Testis (tissue), 3 donors: Measurements from ENCODE around the gene PRR29. TPM values are rescaled to one million over a fixed set of nuclear protein-coding genes. Genes with fewer than 3 reads are reported as not detected.

Experiments used
- DNase-seq: peaks from one replicate; pipeline ENCODE4 v3.0.0-alpha.2; 2019
- H3K27ac ChIP-seq, 2 donors: fragments of 200-600 bp; sonication (generic); one replicate each; pipeline ENCODE4 v1.5.1; 2019
- H3K27me3 ChIP-seq: fragments of 200-600 bp; sonication (generic); one replicate; pipeline ENCODE4 v1.5.1; 2019
- H3K36me3 ChIP-seq: fragments of 200-600 bp; sonication (generic); one replicate; pipeline ENCODE4 v1.5.1; 2017; ENCODE audit warnings: low read depth; ENCODE audit errors: missing control alignments
- H3K4me1 ChIP-seq: fragments of 200-600 bp; sonication (generic); one replicate; pipeline ENCODE4 v1.5.1; 2019
- H3K4me3 ChIP-seq, 2 donors: fragments of 200-600 bp; sonication (generic); one replicate each; pipeline ENCODE4 v1.5.1; 2017 to 2019
- H3K9me3 ChIP-seq: fragments of 200-600 bp; sonication (generic); one replicate; pipeline ENCODE4 v1.5.1; 2017
- CTCF ChIP-seq, 3 experiments: fragments of 450-650 bp in 2 of 3; fragments of 200-600 bp in 1 of 3; sonication (generic) in 1 of 3; IDR thresholded peaks; one replicate each; pipeline ENCODE4 v1.5.1; 2016 to 2019; ENCODE audit warnings: antibody characterized with exemption in 3 of 3, mild to moderate bottlenecking in 2 of 3, moderate library complexity in 1 of 3
- POLR2A ChIP-seq: fragments of 450-650 bp; IDR thresholded peaks from one replicate; pipeline ENCODE4 v1.6.1; 2017; ENCODE audit warnings: antibody characterized with exemption, mild to moderate bottlenecking, moderate library complexity
- WGBS, 2 donors: methylation state at CpG; one replicate each; pipeline ENCODE4 v1.1.5; 2018; 5-methylcytosine and 5-hydroxymethylcytosine counted together
- intact Hi-C: fragments of 100-400 bp; cut with DNase I; formaldehyde crosslinking; loops from one replicate; pipeline ENCODE4 v1.15.1; 2023; ENCODE audit warnings: low total_unique reads
- polyA plus RNA-seq: library from polyadenylated mRNA; stranded (reverse); fragments of 350-450 nt; fragmentation: Illumina TruSeq; extraction: RNeasy Lipid Tissue Mini Kit (QIAGEN cat#74804); gene quantifications from one replicate; pipeline ENCODE4 v1.2.3, GENCODE V29; 2014; ENCODE audit warnings: low read depth, low replicate concordance; ENCODE audit not compliant: insufficient read depth
- total RNA-seq, 2 donors: library from RNA; depleted of rRNA; stranded (reverse); fragments of >200 nt; gene quantifications; one replicate each; pipeline ENCODE4 v1.2.3, GENCODE V29; 2016

The PRR29 gene
- total and polyA plus RNA-seq, 3 donors from 2014 or later = 8.6 to 21.8 (median 12.2) TPM

- H3K27ac ChIP-seq = no peak overlapping the region
- H3K4me1 ChIP-seq = peaks cover 3% of the 10 kb centered on the region
- H3K36me3 ChIP-seq = no peaks in the 10 kb centered on the region
- intact Hi-C loops = no loop called here
- no peaks in the 10 kb centered on the region for H3K9me3 ChIP-seq
- no peak for DNase-seq
- H3K4me3 ChIP-seq = no peak overlapping the region
- 90 to 91% methylated on average over 14 of the region's 14 CpGs for WGBS, 2 donors
- H3K27me3 ChIP-seq = no peaks in the 10 kb centered on the region
- no peak for TF ChIP-seq POLR2A
- TF ChIP-seq CTCF (IDR thresholded peaks at IDR 0.05) = no peak
Observed at GRCh38 chr17:64036198-64036922, 38.2 kb downstream of the PRR29 start.

GRCh38 chr17:64037180-64037579 lies 39.0 kb downstream of the PRR29 start:
- H3K36me3 ChIP-seq = no peaks in the 10 kb centered on the region
- no peaks in the 10 kb centered on the region for H3K9me3 ChIP-seq
- H3K4me1 ChIP-seq = peaks cover 3% of the 10 kb centered on the region
- DNase-seq = no peak
- intact Hi-C loops = no loop called here
- TF ChIP-seq CTCF (IDR thresholded peaks at IDR 0.05) (no peak), POLR2A (no peak)
- WGBS, 2 donors = 76 to 85% methylated on average over 6 of the region's 6 CpGs
- H3K27me3 ChIP-seq = no peaks in the 10 kb centered on the region
- H3K4me3 ChIP-seq = no peak overlapping the region
- H3K27ac ChIP-seq = no peak overlapping the region

- TF ChIP-seq CTCF (IDR thresholded peaks at IDR 0.05) = no peak
- WGBS, 2 donors = 89 to 94% methylated on average over 5 of the region's 5 CpGs
- Histone ChIP-seq H3K36me3 (no peaks in the 10 kb centered on the region), H3K4me1 (peaks cover 3% of the 10 kb centered on the region), H3K27ac (no peak overlapping the region), H3K4me3 (no peak overlapping the region), H3K27me3 (no peaks in the 10 kb centered on the region), H3K9me3 (no peaks in the 10 kb centered on the region)
- DNase-seq = no peak
- intact Hi-C loops = no loop called here
Observed at GRCh38 chr17:64037802-64038201, 39.7 kb downstream of the PRR29 start.

- 82 to 85% methylated on average over 16 of the region's 16 CpGs for WGBS, 2 donors
- Histone ChIP-seq H3K4me3 (no peak overlapping the region), H3K27me3 (no peaks in the 10 kb centered on the region), H3K4me1 (peaks cover 8% of the 10 kb centered on the region), H3K9me3 (no peaks in the 10 kb centered on the region), H3K36me3 (no peaks in the 10 kb centered on the region), H3K27ac (no peak overlapping the region)
- intact Hi-C loops = no loop called here
- TF ChIP-seq POLR2A (no peak), CTCF (IDR thresholded peaks at IDR 0.05) (no peak)
- DNase-seq = no peak
Observed at GRCh38 chr17:64038331-64039105, 40.4 kb downstream of the PRR29 start.
